ENCODE data around the gene GTF3C2.
A peak's percentile ranks its signal among the peaks of the same experiment; 100 is the strongest.

GTF3C2 gene, protein sequence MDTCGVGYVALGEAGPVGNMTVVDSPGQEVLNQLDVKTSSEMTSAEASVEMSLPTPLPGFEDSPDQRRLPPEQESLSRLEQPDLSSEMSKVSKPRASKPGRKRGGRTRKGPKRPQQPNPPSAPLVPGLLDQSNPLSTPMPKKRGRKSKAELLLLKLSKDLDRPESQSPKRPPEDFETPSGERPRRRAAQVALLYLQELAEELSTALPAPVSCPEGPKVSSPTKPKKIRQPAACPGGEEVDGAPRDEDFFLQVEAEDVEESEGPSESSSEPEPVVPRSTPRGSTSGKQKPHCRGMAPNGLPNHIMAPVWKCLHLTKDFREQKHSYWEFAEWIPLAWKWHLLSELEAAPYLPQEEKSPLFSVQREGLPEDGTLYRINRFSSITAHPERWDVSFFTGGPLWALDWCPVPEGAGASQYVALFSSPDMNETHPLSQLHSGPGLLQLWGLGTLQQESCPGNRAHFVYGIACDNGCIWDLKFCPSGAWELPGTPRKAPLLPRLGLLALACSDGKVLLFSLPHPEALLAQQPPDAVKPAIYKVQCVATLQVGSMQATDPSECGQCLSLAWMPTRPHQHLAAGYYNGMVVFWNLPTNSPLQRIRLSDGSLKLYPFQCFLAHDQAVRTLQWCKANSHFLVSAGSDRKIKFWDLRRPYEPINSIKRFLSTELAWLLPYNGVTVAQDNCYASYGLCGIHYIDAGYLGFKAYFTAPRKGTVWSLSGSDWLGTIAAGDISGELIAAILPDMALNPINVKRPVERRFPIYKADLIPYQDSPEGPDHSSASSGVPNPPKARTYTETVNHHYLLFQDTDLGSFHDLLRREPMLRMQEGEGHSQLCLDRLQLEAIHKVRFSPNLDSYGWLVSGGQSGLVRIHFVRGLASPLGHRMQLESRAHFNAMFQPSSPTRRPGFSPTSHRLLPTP

DNA sequence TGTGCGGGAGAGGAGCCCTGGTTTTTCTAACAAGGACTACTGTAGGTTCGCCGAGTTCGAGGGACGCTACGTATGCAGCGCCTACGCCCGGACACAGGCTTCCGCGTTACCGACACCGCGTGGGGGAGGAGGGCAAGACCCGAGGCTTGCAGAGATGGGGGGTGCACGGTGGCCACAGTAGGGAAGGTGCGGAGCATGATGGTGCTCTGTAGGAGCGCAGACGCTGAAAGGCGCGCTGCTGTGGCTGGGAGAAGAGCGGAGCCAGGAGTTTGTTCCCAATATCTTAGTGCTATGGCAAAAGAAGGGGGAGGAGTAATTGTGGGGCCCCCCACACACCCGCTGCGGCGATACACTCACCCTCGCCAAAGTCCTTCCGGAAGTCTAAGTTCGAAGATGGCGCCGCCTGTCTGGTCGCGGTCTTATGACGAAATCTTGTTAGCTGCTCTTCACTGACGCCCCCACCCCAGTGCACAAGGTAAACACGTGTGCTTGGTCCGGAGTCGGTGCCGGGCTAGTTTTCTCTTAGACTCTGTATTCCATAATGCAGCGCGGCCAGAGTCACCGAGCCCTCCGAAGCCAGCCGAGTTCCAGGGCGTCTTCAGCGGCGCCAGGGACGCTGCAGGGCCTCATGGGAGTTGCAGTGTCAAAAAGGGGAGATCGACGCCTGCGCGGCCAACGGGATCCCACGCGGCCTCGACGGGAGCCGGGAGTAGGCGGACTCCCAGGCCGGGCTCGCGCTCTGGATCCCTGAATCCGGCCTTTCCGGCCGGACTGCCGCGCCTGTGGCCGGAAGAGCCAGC, at the start of gene GTF3C2:
TSS of gene GTF3C2 (minus strand) at position 383 of the 800 bp plus-strand sequence. CDS start 13,210 bp downstream, outside the sequence.
- peak; percentile 90 for DNase-seq

DNA sequence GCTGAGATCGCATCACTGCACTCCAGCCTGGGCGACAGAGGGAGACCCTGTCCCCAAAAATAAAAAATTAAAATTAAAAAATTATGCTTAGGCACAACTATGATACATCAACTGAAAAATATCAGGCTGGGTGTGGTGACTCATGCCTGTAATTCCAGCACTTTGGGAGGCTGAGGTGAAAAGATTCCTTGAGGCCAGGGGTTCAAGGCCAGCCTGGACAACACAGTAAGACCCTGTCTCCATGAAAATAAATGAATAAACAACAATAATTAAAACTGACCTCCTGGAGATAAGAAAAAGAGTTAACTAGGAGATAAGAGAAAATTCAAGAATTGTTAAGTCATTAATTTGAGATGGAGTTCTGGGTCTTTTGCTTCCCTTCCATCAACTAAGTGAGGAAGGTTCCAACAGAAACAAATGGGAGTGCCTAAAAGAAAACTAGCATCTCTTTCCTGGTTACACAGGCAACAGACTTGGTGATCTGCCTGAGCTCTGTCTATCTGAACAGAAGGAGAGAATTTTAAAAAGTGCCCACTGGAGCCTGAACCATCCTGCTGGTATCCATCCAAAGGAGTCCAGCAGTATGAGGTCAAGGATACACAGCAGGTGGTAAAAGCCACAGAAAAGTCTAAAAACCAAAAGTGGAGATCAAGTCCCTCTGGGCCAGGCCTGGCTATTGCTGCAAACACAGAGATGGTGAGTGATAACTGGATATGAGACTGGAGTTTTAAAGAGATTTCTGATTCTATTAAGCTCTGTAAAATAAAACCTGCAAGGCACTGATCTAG, 44.0 kb upstream of the GTF3C2 start:
- DNase-seq, result no peak

- no peak for DNase-seq
These were observed 42.4 kb upstream of the GTF3C2 start for GRCh38 chr2:27398962-27399361.

- no peak for DNase-seq
These were observed 36.7 kb upstream of the GTF3C2 start for GRCh38 chr2:27393225-27393624.

- no peak for DNase-seq
These were observed 34.5 kb upstream of the GTF3C2 start for GRCh38 chr2:27390822-27391679.

GRCh38 chr2:27381577-27382181, 25.1 kb upstream of the GTF3C2 start:
- no peak for DNase-seq

GRCh38 chr2:27380626-27381545, 24.3 kb upstream of the GTF3C2 start, which contains the start of gene ZNF513:
Gene ZNF513, minus strand, starts transcription at chr2:27380734. Its CDS starts 208 bp downstream, at chr2:27380526.
- peak; percentile 38 for DNase-seq

DNA sequence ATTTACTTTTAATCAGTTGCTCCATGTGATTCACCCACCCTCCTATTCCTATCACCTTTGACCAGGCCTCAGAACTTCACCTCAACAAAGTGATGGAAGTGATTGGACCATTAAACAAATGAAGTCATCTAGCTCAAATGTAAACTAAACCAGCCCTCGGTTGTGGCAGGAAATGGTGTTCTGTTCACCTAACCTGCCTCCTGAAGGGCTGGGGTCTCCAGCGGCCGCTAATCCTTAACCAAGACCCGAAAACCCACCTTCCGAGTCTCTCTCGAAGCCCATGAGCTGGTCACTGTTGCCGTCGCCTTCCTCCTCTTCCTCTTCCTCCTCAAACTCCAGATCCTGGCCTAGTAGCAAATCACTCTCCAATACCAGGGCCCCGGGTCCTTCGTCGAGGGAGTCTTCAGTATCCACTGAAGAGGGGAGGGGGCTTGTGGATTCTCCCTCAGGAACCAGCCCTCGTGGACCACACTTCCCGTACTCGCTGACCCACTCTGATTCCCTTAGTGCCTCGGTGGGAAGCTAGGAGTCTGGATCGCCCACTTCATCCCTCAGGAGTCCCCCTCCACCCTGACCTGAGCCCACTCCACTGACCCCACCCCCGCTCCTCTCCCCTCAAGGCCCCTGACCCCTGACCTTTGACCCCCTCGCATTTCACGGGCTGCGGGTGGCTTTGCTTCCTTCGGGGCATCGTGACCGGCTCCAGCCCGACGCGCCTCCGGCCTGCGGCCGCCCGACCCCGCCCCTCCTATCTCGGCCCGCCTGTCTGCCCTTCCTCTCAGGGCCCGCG, 23.5 kb upstream of the GTF3C2 start:
- no peak for DNase-seq

DNA sequence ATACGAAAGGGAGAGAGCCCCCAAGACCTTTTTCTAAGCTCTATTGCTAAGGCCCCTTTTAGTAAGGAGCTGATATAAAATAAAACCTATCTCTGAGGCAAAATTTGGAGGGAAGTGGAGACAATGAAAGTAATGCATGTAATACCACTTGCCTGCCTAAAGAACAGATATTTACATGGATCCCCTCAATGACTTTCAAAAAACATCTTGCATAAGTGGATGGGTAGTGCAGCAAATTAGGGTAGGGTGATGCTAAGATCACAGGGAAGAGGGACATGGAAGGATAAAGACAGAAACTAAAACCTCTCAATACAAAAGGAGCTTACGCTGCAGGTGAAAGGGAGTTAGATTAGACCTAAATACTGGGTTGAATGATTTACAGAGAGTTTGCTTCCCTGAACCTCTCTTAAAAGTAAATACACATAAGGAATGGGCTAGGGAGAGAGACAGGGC, 22.8 kb upstream of the GTF3C2 start:
- no peak for DNase-seq

DNA sequence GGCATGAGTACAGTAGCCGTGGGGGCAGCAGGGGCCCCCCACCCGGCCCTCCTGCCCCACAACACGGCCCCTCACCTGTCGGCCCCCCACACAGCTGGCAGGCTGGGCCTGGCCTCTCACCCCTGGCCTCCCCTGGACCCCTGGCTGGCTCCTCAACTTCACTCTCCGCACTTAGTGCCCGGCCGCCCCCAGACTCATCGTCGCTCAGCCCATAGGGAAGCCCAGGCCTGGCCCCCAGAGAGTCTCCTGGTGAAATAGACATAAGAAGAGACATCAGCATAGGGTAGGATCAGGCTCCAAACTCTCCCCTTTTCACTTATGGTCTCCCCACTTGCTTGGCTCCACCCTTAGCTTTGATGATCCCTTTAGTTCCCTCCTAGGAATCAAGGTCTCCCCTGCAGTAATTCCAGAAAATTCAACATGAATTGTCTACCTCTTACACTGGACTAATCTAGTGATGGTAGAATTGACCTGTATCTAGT, 22.3 kb upstream of the GTF3C2 start:
- DNase-seq, result no peak

DNA sequence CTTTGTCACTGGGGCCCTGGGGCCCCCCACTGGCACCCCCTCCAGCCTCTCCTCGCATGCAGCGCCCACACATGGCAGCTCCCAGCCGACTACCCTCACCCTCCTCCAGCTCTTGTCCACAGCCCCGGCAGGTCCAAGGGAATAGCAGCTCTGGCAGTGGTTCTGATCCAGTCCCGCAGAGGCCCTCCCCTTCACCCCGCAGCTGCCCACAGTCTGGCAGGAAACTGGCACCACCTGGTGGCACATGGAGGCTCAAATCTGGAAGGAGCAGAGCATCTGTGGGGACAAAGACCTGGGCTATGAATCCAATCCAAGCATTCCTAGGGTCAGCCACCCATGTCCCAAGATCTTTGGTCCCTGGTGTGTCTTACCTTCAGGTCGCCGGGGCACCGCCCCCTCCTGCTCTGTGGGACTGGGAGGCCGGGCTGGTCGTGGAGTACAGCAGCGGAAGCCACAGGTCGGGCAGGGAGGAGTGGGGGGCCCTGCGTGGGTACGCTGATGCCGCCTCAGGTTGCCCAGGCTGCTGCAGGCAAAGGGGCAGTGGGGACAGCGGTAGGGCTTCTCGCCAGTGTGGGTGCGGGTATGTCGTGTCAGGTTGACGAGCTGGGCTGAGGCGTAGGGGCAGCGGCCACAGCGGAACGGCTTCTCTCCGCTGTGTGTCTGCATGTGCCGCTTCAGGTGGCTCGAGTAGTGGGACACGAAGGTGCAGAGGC, 21.7 kb upstream of the GTF3C2 start:
- no peak for DNase-seq

GRCh38 chr2:27377618-27378095, 21.1 kb upstream of the GTF3C2 start:
- no peak for DNase-seq

DNA sequence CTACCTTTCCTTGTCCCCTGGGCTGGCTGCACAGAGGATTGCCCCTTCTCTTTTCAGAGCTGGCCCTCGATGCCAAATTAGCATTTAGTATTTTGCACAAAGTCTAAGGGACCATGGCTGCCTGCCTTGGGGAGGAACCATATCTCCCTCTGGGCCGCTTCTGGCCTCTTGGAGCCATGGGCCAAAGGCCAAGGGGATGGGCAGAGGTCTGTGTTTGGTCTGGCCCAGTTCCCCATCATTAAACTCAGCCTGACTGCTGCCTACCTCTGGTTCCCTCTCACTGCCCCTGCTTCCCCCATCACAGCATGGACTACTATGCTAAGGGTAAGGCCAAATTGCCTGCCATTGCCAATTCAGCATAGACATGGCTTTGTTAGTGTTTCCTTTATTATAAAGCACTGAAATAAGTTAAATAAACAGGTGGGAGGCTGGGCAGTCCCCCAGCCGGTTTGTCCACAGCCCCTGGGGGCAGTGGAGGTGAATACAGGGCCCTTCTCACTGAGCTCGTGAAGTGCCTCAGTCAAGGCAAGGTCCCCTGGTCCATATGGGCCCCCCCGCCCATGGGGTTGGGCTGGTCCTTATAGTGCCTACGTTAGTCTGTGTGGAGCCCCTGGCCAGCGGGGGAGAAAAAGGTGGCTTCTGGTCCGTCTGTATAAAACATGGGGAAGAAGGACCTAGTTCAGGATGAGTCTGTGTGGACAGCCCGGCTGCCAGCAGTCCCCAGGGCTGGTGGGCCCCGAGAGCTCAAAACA, 20.5 kb upstream of the GTF3C2 start:
- DNase-seq, result no peak

DNA sequence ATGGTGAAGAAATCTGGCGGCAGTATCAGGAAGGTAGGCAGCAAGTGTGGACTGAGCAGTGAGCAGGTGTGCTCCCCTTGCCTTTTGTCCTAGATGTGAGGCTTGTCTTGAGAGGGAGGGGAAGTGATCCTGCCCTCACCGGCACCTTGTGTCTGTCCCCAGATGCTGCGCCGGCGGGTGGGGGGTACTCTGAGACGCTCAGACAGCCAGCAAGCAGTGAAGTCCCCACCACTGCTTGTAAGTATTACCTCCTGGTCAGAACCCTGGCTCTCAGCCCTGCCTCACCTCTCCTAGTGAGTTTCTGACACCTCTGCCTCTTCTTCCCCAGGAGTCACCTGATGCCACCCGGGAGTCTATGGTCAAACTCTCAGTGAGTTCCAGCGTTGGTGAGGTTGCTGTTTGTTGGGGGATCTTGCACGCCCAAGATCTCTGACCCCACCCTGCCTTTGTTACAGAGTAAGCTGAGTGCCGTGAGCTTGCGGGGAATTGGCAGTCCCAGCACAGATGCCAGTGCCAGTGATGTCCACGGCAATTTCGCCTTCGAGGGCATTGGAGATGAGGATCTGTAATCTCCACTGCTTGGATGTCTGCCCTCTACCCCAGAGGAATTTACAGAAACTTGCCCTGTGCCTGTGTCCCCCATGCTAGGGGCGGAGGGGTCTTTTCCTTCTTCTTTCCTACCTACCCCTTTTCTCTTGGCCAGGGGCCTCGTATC, 19.7 kb upstream of the GTF3C2 start:
- DNase-seq, result no peak

DNA sequence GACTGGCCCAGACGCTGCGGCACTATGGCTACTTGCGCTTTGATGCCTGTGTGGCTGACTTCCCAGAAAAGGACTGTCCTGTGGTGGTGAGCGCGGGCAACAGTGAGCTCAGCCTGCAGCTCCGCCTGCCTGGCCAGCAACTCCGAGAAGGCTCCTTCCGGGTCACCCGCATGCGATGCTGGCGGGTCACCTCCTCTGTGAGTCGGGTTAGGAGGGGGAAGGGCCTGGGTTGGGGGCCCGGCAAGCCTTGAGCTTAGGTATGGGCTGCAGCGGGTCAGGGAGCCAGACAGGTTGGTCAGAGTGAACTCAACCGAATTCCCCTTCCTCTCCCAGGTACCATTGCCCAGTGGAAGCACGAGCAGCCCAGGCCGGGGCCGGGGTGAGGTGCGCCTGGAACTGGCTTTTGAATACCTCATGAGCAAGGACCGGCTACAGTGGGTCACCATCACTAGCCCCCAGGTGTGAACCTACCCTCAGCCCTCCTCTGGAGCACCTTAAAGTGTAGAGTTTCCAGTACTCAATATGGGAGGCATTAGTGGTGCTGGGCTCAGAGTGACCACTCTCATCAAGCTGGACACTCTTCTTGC, 19.0 kb upstream of the GTF3C2 start:
- DNase-seq, result no peak

GRCh38 chr2:27373567-27373966, 17.0 kb upstream of the GTF3C2 start:
- DNase-seq, result no peak
